ENCODE results near the gene PKHD1. TPM values are rescaled to one million over a fixed set of nuclear protein-coding genes. Genes with fewer than 3 reads are reported as not detected.

Gene PKHD1
- total and polyA plus RNA-seq, 2 of the 13 experiments (the other 11 are each of a cell fraction or from before 2014, with no cell fraction given), result 0.01 to 0.13 TPM

DNA sequence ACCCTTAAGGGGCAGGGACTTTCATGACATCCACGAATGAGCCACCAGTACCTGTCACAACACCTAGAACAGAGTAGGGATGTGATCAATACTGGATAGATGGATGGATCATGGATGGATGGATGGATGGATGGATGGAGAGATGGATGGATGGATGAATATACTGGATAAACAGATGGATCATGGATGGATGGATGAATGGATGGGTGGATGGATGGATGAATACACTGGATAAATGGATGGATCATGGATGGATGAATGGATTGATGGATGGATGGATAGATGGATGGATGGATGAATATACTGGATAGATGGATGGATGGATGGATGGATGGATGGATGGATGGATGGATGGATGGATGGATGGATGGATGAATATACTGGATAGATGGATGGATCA lies 73.0 kb downstream of the PKHD1 start:
- H4K20me1 ChIP-seq (ENCODE audit: insufficient read depth, low read length), result no peaks in the 10 kb centered on the region
- BruUV-seq (replicated peaks), result no TSS peak
- H2AFZ ChIP-seq (ENCODE audit: low read length), result no peak overlapping the region
- no peak for DNase-seq (ENCODE audit: low spot score)
- 2% methylated on average over 1 of the region's 1 CpG for WGBS (ENCODE audit: low lambda C conversion rate)
- intact Hi-C loops (cut with micrococcal nuclease; ENCODE audit: unreplicated experiment), result no loop called here
- no peaks in the 10 kb centered on the region for H3K27me3 ChIP-seq (ENCODE audit: control insufficient read depth in 1 of 2, insufficient read depth in 2 of 2, low read length in 2 of 2)
- TF ChIP-seq FOXP1 (IDR thresholded peaks at IDR 0.05) (0 out of 2 replicates have a peak, but pooled peaks have one; percentile 19), FOXP1 (CRISPR knock-in tag; IDR thresholded peaks at IDR 0.05) (no peak), ZBTB8A (CRISPR knock-in tag; IDR thresholded peaks at IDR 0.05; ENCODE audit: borderline replicate concordance, low read depth) (no peak), ZBTB34 (CRISPR knock-in tag; IDR thresholded peaks at IDR 0.05) (no peak)
- H3K9ac ChIP-seq (ENCODE audit: insufficient read depth, low read depth, low read length), result no peak overlapping the region
- POLR2A ChIA-PET, result no interaction called here
- no peak overlapping the region for H3K4me2 ChIP-seq (ENCODE audit: low read depth, low read length)
- ATAC-seq, result no peak
- no peaks in the 10 kb centered on the region for H3K36me3 ChIP-seq (replicated peaks in 1 of 2; ENCODE audit: control insufficient read depth in 1 of 2, insufficient read depth in 2 of 2, low read length in 2 of 2)
- no peak overlapping the region for H3K27ac ChIP-seq (ENCODE audit: extremely low read length, insufficient read depth, low read length)
- H3K79me2 ChIP-seq (ENCODE audit: insufficient read depth, low read length), result no peaks in the 10 kb centered on the region
- in situ Hi-C loops (cut with HindIII; ENCODE audit: extremely low pct_ligation_motif_present, low pct_unique_long_range_greater_than_20kb), result no loop called here
- H3K4me3 ChIP-seq (replicated peaks in 1 of 3; ENCODE audit: insufficient read depth in 1 of 3, low read depth in 2 of 3, low read length in 3 of 3), result no peak overlapping the region
- CTCF ChIA-PET (ENCODE audit: low intra/inter-chr PET ratio, low total read pairs), result no interaction called here
- H3K9me3 ChIP-seq (ENCODE audit: low read length), result no peaks in the 10 kb centered on the region
- no peak for FAIRE-seq
- peaks cover 6% of the 10 kb centered on the region for H3K4me1 ChIP-seq (ENCODE audit: insufficient read depth, low read length)

GRCh38 chr6:52013035-52013434 lies 74.4 kb downstream of the PKHD1 start:
- Histone ChIP-seq H3K27ac (ENCODE audit: extremely low read length, insufficient read depth, low read length) (no peak overlapping the region), H3K9ac (ENCODE audit: insufficient read depth, low read depth, low read length) (no peak overlapping the region), H3K9me3 (ENCODE audit: low read length) (no peaks in the 10 kb centered on the region), H3K36me3 (replicated peaks in 1 of 2; ENCODE audit: control insufficient read depth in 1 of 2, insufficient read depth in 2 of 2, low read length in 2 of 2) (no peaks in the 10 kb centered on the region), H3K4me2 (ENCODE audit: low read depth, low read length) (no peak overlapping the region), H3K4me3 (replicated peaks in 1 of 3; ENCODE audit: insufficient read depth in 1 of 3, low read depth in 2 of 3, low read length in 3 of 3) (no peak overlapping the region), H3K4me1 (ENCODE audit: insufficient read depth, low read length) (no peaks in the 10 kb centered on the region), H3K27me3 (ENCODE audit: control insufficient read depth in 1 of 2, insufficient read depth in 2 of 2, low read length in 2 of 2) (no peaks in the 10 kb centered on the region), H4K20me1 (ENCODE audit: insufficient read depth, low read length) (no peaks in the 10 kb centered on the region), H3K79me2 (ENCODE audit: insufficient read depth, low read length) (no peaks in the 10 kb centered on the region), H2AFZ (ENCODE audit: low read length) (no peak overlapping the region)
- ChIA-PET CTCF (ENCODE audit: low intra/inter-chr PET ratio, low total read pairs) (no interaction called here), POLR2A (no interaction called here)
- intact Hi-C loops (cut with micrococcal nuclease; ENCODE audit: unreplicated experiment) (no loop called here), in situ Hi-C loops (cut with HindIII; ENCODE audit: extremely low pct_ligation_motif_present, low pct_unique_long_range_greater_than_20kb) (no loop called here)
- DNase-seq (ENCODE audit: low spot score) (no peak), ATAC-seq (no peak), FAIRE-seq (no peak)
- BruUV-seq (replicated peaks), result no TSS peak
- TF ChIP-seq CBX1 (IDR thresholded peaks at IDR 0.05; ENCODE audit: low read depth) (no peak), CREM (IDR thresholded peaks at IDR 0.05) (0 out of 2 replicates have a peak, but pooled peaks have one; percentile 14), CREM (CRISPR knock-in tag; IDR thresholded peaks at IDR 0.05) (no peak)
- 0% methylated on average over 1 of the region's 1 CpG for WGBS (ENCODE audit: low lambda C conversion rate)

All from HepG2 (cell line).